WTC11 (cell line): ENCODE results near the gene FANCM.

Experiments used
- TF ChIP-seq, protein P1 (sequence below): fragments of 200-600 bp; IDR thresholded peaks from 2 replicates; pipeline ENCODE4 v1.8.0; 2022; ENCODE audit warnings: antibody characterized with exemption
- TF ChIP-seq, protein P2 (sequence below): sonication (generic); formaldehyde crosslinking; conservative IDR thresholded peaks from 2 replicates; pipeline ENCODE4 v1.8.1; 2023; ENCODE audit warnings: mild to moderate bottlenecking, low read depth, missing genetic modification reagents, moderate library complexity

DNA sequence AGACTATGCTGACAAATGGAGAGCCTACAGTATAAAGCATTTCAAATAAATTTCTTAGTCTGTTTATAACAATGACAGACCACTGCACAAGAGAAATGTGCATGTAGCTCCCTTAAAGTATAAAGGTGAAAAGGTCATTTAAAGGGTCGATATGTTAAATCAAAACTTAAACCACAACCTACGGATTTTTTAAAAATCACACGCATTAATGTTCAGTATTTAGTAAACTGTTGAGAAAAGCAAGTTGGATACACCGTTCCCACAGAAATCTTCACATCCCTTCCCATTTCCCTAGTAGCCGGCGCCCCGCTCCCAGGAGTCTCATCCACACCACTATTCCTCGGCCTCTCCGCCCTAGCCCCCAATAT is 2.1 kb upstream of the FANCM start:
- TF ChIP-seq, protein P1, sequence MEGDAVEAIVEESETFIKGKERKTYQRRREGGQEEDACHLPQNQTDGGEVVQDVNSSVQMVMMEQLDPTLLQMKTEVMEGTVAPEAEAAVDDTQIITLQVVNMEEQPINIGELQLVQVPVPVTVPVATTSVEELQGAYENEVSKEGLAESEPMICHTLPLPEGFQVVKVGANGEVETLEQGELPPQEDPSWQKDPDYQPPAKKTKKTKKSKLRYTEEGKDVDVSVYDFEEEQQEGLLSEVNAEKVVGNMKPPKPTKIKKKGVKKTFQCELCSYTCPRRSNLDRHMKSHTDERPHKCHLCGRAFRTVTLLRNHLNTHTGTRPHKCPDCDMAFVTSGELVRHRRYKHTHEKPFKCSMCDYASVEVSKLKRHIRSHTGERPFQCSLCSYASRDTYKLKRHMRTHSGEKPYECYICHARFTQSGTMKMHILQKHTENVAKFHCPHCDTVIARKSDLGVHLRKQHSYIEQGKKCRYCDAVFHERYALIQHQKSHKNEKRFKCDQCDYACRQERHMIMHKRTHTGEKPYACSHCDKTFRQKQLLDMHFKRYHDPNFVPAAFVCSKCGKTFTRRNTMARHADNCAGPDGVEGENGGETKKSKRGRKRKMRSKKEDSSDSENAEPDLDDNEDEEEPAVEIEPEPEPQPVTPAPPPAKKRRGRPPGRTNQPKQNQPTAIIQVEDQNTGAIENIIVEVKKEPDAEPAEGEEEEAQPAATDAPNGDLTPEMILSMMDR = no peak
- TF ChIP-seq, protein P2, sequence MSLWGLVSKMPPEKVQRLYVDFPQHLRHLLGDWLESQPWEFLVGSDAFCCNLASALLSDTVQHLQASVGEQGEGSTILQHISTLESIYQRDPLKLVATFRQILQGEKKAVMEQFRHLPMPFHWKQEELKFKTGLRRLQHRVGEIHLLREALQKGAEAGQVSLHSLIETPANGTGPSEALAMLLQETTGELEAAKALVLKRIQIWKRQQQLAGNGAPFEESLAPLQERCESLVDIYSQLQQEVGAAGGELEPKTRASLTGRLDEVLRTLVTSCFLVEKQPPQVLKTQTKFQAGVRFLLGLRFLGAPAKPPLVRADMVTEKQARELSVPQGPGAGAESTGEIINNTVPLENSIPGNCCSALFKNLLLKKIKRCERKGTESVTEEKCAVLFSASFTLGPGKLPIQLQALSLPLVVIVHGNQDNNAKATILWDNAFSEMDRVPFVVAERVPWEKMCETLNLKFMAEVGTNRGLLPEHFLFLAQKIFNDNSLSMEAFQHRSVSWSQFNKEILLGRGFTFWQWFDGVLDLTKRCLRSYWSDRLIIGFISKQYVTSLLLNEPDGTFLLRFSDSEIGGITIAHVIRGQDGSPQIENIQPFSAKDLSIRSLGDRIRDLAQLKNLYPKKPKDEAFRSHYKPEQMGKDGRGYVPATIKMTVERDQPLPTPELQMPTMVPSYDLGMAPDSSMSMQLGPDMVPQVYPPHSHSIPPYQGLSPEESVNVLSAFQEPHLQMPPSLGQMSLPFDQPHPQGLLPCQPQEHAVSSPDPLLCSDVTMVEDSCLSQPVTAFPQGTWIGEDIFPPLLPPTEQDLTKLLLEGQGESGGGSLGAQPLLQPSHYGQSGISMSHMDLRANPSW (CRISPR knock-in tag) = no peak
